ENCODE data around the gene RNF123.

RNF123 gene

DNA sequence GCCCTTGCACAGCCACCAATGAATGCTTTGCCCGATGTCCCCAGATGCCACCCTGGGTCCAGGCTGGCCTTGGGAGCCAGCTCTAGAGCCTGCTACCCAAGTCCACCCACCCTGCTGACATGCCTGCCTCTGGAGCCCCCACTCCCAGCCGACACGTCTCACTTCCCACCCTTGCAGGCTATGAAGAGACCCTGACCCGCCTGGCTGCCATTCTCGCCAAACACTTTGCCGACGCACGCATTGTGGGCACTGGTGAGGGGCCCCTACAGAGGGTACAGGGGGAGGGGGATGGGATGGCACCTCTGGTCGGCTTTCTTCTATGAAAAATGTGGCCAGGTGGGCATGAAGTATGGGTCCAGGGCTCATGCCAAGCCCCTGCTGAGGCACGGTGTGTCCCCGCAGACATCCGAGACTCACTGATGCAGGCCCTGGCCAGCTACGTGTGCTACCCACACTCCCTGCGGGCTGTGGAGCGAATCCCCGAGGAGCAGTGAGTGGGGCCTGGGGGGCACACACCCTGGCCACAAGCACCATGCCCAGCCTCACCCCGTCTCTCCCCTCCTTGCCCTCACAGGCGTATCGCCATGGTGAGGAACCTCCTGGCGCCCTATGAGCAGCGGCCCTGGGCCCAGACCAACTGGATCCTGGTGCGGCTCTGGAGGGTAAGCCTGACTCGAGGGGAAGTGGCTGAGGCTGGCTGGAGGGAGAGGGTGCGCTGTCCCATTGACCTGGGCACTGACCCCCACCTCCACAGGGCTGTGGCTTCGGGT, 24.2 kb downstream of the RNF123 start:
- TF ChIP-seq, protein P1, sequence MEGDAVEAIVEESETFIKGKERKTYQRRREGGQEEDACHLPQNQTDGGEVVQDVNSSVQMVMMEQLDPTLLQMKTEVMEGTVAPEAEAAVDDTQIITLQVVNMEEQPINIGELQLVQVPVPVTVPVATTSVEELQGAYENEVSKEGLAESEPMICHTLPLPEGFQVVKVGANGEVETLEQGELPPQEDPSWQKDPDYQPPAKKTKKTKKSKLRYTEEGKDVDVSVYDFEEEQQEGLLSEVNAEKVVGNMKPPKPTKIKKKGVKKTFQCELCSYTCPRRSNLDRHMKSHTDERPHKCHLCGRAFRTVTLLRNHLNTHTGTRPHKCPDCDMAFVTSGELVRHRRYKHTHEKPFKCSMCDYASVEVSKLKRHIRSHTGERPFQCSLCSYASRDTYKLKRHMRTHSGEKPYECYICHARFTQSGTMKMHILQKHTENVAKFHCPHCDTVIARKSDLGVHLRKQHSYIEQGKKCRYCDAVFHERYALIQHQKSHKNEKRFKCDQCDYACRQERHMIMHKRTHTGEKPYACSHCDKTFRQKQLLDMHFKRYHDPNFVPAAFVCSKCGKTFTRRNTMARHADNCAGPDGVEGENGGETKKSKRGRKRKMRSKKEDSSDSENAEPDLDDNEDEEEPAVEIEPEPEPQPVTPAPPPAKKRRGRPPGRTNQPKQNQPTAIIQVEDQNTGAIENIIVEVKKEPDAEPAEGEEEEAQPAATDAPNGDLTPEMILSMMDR (IDR thresholded peaks at IDR 0.05; ENCODE audit: low read depth, low read length): no peak
- H3K4me3 ChIP-seq (replicated peaks in 1 of 2; ENCODE audit: low read depth in 2 of 2, low read length in 2 of 2): no peak overlapping the region

DNA sequence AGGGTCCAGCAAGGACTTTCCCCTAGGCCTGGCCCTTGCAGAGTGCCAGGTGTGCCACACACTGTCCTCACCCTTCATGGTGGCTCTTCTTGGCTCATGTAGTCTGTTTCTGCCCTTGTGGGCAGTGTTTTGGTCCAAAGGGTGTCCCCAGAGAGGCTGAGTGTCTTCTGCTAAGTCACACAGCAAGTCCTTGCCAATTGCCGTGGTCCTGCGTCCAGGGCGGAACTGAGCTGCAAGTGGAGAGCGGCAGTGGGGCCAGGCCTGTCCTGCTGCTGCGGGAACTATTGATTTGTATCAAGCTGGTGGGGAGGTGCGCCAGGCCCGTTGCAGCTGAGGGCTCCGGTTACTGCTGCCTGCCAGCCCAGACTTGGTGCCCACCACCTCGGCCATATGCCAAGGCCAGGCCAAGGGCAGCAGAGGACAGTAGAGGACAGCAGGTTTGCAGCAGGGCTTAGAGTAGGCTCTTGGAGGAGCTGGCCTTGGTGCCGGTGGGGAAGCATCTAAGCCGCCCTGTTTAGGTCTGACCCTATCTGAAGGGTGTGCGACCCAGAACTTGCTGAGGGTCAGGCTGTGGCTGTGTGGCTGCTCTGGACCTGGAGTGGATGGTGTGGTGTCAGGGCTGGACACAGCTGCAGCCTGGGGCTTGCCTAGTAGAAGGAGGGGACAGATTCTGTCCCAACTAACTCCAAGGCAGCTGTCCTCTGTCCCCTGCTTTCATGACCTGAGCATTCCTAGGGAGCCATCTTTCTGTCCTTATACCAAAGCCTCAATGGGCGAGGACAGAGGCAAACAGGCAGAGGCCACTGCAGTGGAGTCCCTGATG, 25.6 kb downstream of the RNF123 start:
- no peak overlapping the region for H3K4me3 ChIP-seq (replicated peaks in 1 of 2; ENCODE audit: low read depth in 2 of 2, low read length in 2 of 2)
- TF ChIP-seq, protein P1 (IDR thresholded peaks at IDR 0.05; ENCODE audit: low read depth, low read length): no peak
- DNase-seq (ENCODE audit: low read depth in 2 of 2): no peak

More for the DNA sequence above, 24.2 kb downstream of the RNF123 start:
- DNase-seq (ENCODE audit: low read depth in 2 of 2): no peak

DNA sequence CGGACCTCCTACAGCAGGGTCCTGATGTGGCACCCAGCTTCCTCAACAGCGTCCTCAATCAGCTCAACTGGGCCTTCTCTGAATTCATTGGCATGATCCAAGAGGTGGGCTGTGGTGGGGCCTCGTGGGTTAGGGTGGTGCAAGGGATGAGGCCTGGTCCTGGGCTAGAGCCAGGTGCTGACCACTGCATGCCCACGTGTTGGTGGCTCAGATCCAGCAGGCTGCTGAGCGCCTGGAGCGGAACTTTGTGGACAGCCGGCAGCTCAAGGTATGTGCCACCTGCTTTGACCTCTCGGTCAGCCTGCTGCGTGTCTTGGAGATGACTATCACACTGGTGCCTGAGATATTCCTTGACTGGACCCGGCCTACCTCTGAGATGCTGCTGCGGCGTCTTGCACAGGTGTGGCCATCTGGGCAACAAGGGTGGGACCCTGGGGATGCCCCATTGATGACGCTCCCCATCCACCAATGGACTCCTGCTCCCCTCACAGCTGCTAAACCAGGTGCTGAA, 26.3 kb downstream of the RNF123 start:
- H3K4me3 ChIP-seq (replicated peaks in 1 of 2; ENCODE audit: low read depth in 2 of 2, low read length in 2 of 2): no peak overlapping the region
- TF ChIP-seq, protein P1 (IDR thresholded peaks at IDR 0.05; ENCODE audit: low read depth, low read length): no peak
- no peak for DNase-seq (ENCODE audit: low read depth in 2 of 2)

DNA sequence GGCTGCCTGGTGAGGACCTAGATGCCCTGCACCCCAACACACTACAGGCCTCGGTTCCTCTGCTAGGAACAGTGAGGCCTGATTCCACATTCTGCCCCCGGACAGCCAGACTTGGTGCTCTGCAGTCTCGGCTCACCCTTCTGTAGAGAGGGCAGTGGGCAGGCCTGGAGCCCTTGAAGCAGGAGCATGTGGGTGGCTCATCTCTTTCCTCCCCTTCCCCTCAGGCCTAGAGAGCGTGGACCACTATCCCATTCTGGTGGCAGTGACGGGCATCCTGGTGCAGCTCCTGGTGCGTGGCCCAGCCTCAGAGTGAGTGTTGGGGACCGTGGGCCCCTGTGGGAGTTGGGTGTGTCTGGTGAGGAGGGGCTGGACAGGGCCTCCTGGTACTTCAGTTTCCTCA, 26.8 kb downstream of the RNF123 start:
- DNase-seq (ENCODE audit: low read depth in 2 of 2): no peak
- H3K4me3 ChIP-seq (replicated peaks in 1 of 2; ENCODE audit: low read depth in 2 of 2, low read length in 2 of 2): no peak overlapping the region
- TF ChIP-seq, protein P1 (IDR thresholded peaks at IDR 0.05; ENCODE audit: low read depth, low read length): no peak

DNA sequence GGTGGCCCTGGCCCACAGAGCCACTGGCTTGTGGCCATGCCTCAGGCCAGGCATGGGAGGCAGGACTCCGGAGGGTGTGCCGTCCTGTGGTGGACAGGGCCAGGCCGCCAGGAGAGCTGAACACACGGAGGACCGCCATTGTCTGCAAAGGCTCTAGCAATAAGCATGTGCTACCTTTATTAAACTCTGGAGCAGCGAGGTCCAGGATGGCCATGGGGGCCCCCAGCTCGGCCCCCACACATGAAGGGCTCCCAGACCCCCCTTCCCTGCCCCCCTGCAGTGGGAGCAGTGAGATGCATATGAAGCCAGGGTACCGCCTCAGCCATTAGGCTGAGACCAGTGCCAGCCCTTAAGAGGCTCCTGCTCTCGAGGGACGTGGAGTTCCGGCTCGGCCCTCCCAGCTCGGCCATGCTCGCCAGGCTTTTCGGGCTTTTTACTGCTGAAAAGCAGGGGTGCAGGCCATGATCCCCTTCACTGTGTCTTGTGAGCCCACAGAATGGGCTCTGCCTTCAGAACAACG, 27.4 kb downstream of the RNF123 start:
- TF ChIP-seq, protein P1 (IDR thresholded peaks at IDR 0.05; ENCODE audit: low read depth, low read length): no peak
- no peak for DNase-seq (ENCODE audit: low read depth in 2 of 2)
- no peak overlapping the region for H3K4me3 ChIP-seq (replicated peaks in 1 of 2; ENCODE audit: low read depth in 2 of 2, low read length in 2 of 2)

DNA sequence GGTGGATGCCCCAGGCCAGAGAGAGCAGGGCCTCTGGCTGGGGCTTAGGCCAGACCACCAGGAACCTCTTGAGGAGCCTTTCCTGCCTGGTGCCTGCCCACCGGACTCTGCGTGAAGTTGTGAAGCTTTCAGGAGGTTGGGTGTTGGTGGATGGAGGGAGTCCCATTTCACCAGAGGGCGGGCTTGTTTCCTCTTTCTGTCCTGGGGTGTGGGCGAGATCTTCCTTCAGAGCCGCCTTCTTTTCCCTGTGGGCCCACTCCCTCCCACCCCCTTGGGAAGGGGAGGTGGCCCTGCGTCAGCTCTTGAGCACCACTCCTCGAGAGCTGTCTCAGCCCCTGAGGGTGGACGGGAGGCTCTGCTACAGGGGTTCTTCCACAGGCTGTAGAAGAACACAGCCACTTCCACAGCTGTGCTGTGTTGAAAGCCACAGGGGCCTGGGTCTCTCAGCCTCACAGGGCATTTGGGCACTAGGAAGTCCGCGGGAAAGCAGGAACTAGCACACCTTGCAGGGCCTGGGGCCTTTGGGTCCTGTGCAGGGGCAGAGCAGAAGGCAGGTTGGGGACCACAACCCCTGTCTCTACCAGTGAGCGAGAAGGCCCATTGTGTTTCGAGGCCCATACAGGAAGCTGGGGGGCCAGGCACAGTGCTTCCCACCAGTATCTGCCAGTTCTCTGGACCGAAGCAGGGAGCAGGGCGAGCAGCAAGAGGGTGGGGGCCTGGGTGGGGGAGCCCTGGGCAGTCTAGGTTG, 28.0 kb downstream of the RNF123 start:
- TF ChIP-seq, protein P1 (IDR thresholded peaks at IDR 0.05; ENCODE audit: low read depth, low read length): no peak

More for the DNA sequence above, 28.0 kb downstream of the RNF123 start:
- no peak for DNase-seq (ENCODE audit: low read depth in 2 of 2)
- no peak overlapping the region for H3K4me3 ChIP-seq (replicated peaks in 1 of 2; ENCODE audit: low read depth in 2 of 2, low read length in 2 of 2)

Measured in cardiac fibroblast (primary cell).